ENCODE data around the gene CXCL11.

CXCL11 gene

GRCh38 chr4:76067652-76068286 is 31.9 kb upstream of the CXCL11 start:
- TF ChIP-seq, protein P1, sequence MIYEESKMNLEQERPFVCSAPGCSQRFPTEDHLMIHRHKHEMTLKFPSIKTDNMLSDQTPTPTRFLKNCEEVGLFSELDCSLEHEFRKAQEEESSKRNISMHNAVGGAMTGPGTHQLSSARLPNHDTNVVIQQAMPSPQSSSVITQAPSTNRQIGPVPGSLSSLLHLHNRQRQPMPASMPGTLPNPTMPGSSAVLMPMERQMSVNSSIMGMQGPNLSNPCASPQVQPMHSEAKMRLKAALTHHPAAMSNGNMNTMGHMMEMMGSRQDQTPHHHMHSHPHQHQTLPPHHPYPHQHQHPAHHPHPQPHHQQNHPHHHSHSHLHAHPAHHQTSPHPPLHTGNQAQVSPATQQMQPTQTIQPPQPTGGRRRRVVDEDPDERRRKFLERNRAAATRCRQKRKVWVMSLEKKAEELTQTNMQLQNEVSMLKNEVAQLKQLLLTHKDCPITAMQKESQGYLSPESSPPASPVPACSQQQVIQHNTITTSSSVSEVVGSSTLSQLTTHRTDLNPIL (CRISPR knock-in tag; IDR thresholded peaks at IDR 0.05; ENCODE audit: low read depth): no peak
- no peak for TF ChIP-seq ZNF70 (CRISPR knock-in tag; IDR thresholded peaks at IDR 0.05)
- TF ChIP-seq GLIS3 (CRISPR knock-in tag; IDR thresholded peaks at IDR 0.05): no peak
- TF ChIP-seq ZFP3 (CRISPR knock-in tag; IDR thresholded peaks at IDR 0.05): no peak
- no peak for TF ChIP-seq SNAI2 (CRISPR knock-in tag; IDR thresholded peaks at IDR 0.05)
- no peak for TF ChIP-seq ESRRG (CRISPR knock-in tag; IDR thresholded peaks at IDR 0.05)
- TF ChIP-seq PATZ1 (CRISPR knock-in tag; IDR thresholded peaks at IDR 0.05; ENCODE audit: borderline replicate concordance): no peak
- no peak for TF ChIP-seq RARB (CRISPR knock-in tag; IDR thresholded peaks at IDR 0.05)
- TF ChIP-seq ZNF8 (CRISPR knock-in tag; IDR thresholded peaks at IDR 0.05): no peak
- no peak for TF ChIP-seq ZFP30 (CRISPR knock-in tag; IDR thresholded peaks at IDR 0.05)
- TF ChIP-seq CSDC2 (CRISPR knock-in tag; IDR thresholded peaks at IDR 0.05): no peak
- no peak for TF ChIP-seq ARNTL (CRISPR knock-in tag; IDR thresholded peaks at IDR 0.05; ENCODE audit: borderline replicate concordance, low read depth)
- TF ChIP-seq POU6F1 (CRISPR knock-in tag; IDR thresholded peaks at IDR 0.05; ENCODE audit: borderline replicate concordance, low read depth): no peak
- no peak for TF ChIP-seq ZNF565 (CRISPR knock-in tag; conservative IDR thresholded peaks at IDR 0.05; ENCODE audit: low read depth)
- TF ChIP-seq ISL1 (CRISPR knock-in tag; IDR thresholded peaks at IDR 0.05): no peak
- no peak for TF ChIP-seq TOX (CRISPR knock-in tag; IDR thresholded peaks at IDR 0.05; ENCODE audit: borderline replicate concordance)
- ATAC-seq: peak; percentile 99

- no peak for TF ChIP-seq ZNF8 (CRISPR knock-in tag; IDR thresholded peaks at IDR 0.05)
- no peak for ATAC-seq
Observed at GRCh38 chr4:76066546-76066945, 30.7 kb upstream of the CXCL11 start.

GRCh38 chr4:76061982-76062381 is 26.1 kb upstream of the CXCL11 start:
- ATAC-seq: no peak
- TF ChIP-seq ARNTL (CRISPR knock-in tag; IDR thresholded peaks at IDR 0.05; ENCODE audit: borderline replicate concordance, low read depth) (no peak), ZC3H10 (CRISPR knock-in tag; IDR thresholded peaks at IDR 0.05) (no peak), OSR1 (CRISPR knock-in tag; IDR thresholded peaks at IDR 0.05) (no peak), SNAI2 (CRISPR knock-in tag; IDR thresholded peaks at IDR 0.05) (no peak)

- TF ChIP-seq TOX (CRISPR knock-in tag; IDR thresholded peaks at IDR 0.05; ENCODE audit: borderline replicate concordance): no peak
- TF ChIP-seq PATZ1 (CRISPR knock-in tag; IDR thresholded peaks at IDR 0.05; ENCODE audit: borderline replicate concordance): no peak
- no peak for TF ChIP-seq POU6F1 (CRISPR knock-in tag; IDR thresholded peaks at IDR 0.05; ENCODE audit: borderline replicate concordance, low read depth)
- TF ChIP-seq, protein P2, sequence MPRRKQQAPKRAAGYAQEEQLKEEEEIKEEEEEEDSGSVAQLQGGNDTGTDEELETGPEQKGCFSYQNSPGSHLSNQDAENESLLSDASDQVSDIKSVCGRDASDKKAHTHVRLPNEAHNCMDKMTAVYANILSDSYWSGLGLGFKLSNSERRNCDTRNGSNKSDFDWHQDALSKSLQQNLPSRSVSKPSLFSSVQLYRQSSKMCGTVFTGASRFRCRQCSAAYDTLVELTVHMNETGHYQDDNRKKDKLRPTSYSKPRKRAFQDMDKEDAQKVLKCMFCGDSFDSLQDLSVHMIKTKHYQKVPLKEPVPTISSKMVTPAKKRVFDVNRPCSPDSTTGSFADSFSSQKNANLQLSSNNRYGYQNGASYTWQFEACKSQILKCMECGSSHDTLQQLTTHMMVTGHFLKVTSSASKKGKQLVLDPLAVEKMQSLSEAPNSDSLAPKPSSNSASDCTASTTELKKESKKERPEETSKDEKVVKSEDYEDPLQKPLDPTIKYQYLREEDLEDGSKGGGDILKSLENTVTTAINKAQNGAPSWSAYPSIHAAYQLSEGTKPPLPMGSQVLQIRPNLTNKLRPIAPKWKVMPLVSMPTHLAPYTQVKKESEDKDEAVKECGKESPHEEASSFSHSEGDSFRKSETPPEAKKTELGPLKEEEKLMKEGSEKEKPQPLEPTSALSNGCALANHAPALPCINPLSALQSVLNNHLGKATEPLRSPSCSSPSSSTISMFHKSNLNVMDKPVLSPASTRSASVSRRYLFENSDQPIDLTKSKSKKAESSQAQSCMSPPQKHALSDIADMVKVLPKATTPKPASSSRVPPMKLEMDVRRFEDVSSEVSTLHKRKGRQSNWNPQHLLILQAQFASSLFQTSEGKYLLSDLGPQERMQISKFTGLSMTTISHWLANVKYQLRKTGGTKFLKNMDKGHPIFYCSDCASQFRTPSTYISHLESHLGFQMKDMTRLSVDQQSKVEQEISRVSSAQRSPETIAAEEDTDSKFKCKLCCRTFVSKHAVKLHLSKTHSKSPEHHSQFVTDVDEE (CRISPR knock-in tag; IDR thresholded peaks at IDR 0.05): no peak
- TF ChIP-seq ISL1 (CRISPR knock-in tag; IDR thresholded peaks at IDR 0.05): no peak
- TF ChIP-seq CSRNP3 (CRISPR knock-in tag; IDR thresholded peaks at IDR 0.05): no peak
- TF ChIP-seq SNAI2 (CRISPR knock-in tag; IDR thresholded peaks at IDR 0.05): no peak
- no peak for TF ChIP-seq RARB (CRISPR knock-in tag; IDR thresholded peaks at IDR 0.05)
- no peak for TF ChIP-seq GLIS3 (CRISPR knock-in tag; IDR thresholded peaks at IDR 0.05)
- no peak for ATAC-seq
Observed at GRCh38 chr4:76061421-76061820, 25.6 kb upstream of the CXCL11 start.
